Embryonic facial prominence (tissue), 1 donor: ENCODE results near the gene UPK3A.

Experiments used
- DNase-seq: peaks from one replicate; pipeline ENCODE4 v3.0.0-alpha.2; 2016; ENCODE audit errors: extremely low spot score

Gene UPK3A

GRCh38 chr22:45284705-45285262, at the start of gene UPK3A:
Gene UPK3A, plus strand, starts transcription at chr22:45284949. Its CDS starts 65 bp downstream, at chr22:45285014.
- DNase-seq: no peak

DNA sequence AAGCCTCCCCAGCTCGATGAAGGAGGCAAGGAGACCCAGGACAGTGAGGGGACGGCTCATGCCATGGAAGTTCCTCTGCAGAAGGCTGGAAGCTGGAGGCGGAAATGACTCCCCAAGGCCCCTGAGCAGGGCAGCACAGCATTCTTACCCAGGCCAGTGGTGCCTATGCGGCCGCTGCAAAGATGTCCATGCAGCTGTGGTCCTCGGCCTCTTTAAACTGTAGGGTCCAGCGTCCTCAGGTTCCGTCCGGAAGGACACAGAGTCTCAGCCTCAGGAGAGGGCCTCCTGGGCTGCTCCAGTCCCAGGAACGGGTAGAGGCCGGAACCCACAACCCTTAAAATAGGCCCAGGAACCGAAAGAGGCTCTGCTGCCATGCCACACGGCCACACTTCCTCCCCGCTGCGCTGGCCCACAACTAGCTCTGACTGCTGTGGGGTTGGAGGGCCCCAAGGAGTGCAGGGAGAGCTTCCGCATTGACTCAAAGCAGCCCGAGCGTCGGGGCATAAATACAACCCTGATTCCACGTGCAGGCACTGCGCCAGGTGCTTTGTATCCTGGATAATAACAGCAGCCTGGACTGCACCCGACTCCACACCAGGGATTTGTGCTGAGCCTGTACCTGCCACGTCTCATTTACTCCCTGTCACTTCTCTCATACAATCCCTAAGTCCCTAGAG, 49.5 kb upstream of the UPK3A start:
- no peak for DNase-seq

- no peak for DNase-seq
Observed at GRCh38 chr22:45235851-45236342, 48.9 kb upstream of the UPK3A start.

DNA sequence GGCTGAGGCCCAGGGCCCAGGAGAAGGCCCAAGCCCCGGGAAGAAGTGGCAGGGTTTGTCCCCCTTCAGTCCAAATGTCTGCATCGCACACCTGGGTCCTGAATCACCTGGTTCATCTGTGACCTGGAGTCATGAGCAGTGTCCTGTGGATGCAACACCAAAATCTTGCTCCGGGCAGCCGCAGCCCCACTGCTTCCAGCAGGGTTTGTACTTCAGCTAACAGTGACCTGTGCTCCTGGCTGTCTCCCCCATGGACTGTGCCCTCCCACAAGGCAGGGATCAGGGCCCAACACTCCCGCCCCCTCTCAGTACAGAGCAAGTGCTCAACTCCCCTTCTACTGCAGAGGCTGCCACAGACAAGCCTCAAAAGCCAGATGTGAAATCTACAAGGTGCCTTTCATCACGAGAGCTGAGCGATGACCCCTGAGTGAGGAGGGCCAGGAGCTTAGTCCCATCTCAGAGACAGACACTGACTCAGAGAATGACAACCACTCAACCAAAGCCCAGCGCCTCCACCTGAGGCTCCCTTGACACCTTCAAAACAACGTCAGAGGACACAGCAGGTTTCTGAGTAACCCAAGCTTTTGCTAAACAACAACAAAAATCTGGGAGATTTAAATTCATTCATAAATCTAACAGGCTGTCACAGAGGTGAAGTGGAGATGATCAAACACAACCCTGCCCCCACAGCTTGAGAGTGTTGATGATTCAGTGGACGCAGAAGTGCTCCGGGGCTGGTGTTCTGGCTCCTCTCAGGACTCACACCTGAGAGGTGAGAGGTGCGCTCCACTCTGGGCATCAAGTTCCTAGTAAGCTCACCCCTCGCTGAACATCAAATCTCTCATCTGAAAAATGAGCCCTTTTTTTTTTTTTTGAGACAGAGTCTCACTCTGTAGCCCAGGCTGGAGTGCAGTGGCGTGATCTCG, 47.4 kb upstream of the UPK3A start:
- no peak for DNase-seq

DNA sequence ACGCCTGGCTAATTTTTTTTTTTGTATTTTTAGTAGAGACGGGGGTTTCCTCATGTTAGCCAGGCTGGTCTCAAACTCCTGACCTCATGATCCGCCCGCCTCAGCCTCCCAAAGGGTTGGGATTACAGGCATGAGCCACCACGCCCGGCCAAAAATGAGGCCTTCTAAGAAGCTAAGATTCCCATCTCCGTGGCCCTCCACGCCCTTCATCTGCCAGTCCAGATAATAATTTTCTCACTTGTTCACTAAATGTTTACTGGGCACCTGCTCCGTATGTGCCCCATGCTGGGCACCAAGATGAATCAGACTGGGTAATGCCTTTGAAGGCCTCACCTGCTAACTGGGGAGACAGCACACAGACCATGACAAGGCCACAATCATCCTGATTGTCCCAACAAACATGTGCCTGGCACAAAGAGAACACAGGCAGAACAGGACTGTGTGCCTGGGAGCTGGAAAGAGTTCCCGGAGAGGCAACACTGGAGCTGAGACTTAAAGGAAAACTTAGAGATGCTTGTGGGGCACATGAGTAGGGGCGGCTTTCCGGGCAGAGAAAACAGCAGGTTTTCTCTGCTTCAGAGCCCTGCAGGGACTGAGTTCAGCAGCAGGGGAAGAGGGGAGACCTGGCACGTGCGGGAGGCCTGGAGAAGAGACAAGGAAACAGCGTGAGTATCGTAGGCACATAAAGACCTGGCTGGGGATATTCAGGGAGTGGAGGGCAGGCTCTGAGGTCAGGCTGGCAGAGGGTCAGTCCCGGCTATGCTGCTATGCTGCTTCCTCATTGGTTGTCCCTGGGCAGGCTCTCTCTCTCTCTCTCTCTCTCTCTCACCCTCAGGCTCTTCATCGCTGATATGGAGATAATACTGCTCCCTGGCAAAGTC, 46.4 kb upstream of the UPK3A start:
- no peak for DNase-seq

DNA sequence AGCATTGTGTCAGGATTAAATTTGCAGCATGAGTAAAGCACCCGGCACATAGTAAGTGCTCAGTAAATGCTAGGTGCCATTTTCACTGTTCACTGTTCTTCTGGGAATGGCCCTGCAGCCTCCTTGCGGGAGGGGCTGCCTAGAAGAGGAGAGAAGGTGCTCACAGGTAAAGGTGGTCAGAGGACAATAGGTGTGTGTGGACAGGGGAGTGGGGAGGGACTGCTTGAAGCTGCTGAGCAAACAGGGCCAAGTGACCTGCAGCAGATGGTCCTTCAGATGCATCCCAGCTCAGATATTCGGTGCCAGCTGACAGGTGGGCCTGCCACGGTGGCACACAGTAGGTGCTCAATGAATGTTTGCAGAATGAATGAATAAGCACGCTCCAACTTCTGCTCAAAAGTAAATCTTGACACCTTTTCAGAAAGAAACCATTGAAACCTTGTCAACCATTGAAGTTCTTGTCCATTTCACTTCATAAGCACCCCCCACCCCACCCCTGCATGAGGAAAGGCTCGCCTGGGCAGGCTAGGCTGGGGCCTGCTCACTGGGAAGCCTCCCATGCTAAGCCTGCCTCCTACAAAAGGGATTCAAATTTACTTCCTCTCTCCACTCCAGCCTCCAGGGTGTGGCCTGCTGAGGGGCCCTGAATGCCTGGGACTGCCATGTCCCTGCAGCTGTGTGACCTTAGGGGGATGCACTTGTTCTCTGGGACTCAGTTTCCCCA, 45.6 kb upstream of the UPK3A start:
- no peak for DNase-seq

- DNase-seq: no peak
Observed at GRCh38 chr22:45239681-45240051, 45.1 kb upstream of the UPK3A start.

DNA sequence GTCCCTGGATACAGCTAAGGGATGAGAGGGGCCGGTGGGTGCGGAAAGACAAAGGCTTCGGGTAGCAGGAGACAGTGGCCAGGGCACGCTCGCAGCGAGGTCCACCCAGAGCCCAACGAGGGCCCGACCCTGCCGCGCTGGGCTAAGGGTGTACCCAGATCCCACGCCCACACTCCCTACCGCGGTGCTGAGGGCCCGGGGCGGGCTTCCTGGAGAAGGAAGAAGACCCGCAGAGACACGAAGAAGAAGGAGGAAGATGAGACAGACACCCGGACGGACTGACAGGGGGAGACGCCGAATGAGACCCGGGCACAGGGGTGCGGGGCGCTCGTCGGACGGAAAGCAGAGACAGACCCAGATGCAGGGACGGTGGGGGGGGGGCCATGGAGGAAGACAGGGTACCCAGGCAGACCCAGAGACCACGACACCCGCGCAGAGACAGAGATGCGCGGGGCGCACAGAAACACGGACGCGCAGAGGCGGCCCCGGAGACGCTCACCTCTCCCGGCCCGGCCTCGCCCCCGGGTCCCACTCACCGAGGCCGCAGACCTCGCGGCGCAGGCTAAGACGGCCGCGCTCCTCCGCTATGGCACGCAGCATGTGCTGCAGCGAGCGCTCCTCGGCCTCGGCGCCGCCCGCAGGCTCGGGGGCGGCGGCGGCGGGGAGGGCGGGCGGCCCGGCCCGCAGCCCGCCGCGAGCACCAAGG, 44.5 kb upstream of the UPK3A start:
- DNase-seq: no peak

DNA sequence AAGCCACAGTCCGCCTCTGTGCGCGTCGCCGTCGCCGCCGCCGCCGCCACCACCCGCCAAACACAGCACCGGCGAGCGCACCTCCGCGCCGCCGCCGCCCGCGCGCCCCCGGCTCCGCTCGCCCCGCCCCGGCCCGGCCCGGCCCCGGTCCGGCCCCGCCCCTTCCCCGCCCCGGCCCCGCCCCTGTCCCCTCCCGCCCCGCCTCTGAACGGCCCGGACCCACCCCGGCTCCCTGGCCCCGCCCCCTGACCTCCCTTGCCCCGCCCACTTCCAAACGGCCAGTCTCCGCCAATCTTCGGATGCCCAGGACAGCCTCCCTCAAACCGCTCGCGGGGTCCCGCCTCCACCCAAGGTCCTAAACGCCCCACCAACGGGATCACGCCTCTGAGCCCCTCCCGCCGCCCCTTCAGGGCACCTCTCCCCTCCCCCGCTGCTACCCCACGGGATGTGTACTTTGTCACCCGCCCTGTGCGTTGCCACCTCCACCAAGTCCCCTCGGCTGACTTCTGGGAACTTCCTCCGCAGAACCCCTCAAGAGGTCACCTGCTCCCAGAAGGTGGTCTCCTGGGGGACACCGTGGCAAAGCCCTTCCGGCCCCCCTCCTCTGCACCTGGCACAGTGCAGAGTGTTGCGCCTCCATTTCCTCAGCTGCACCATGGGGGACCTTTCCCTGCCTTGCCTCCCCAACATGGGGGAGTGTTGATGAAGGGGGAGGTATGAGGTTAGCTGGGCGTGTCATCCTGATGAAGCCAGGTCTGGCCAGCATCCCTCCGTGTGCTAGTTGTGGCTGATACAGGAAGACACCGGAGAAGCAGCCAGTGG, 43.7 kb upstream of the UPK3A start, which contains the start of gene KIAA0930:
KIAA0930 (minus strand) TSS at position 85 of the 822 bp plus-strand sequence. CDS start 191 bp downstream, outside the sequence.
- no peak for DNase-seq

DNA sequence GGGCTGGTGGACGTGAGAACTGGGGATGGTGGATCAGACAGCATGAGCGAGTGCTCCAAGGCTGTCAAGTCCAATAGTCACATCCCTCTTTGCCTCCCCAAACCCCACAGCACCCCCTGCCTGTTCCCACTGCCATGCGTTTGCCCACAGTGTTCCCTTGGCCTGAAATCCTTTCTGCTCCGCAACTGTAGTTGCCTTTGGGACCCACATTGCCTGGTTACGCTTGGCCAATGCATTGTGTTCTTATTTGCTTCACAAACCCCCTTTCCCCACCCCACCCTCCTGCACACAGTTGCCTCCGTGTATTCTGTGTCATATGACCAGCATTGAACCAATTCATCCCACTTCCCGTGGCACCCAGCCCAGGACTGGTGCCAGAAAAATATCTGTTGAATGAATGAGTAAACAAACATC, 42.0 kb upstream of the UPK3A start:
- DNase-seq: no peak

DNA sequence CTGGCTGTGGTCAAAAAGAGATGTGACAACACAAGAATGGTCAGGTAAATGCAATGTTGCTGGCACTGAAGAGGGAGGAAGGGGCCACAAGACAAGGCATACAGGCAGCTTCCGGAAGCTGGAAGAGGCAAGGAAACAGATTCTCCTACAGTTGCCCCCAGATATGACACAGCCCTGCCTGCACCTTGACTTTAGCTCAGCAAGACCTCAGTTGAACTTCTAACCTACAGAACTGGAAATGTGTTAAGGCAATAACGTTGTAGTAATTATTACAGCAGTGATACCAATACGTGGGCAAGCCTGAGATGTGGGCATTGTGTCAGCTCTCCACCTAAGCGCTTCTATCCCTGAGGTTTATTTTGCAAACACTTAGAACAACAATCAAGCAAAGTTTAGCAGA, 39.8 kb upstream of the UPK3A start:
- no peak for DNase-seq

DNA sequence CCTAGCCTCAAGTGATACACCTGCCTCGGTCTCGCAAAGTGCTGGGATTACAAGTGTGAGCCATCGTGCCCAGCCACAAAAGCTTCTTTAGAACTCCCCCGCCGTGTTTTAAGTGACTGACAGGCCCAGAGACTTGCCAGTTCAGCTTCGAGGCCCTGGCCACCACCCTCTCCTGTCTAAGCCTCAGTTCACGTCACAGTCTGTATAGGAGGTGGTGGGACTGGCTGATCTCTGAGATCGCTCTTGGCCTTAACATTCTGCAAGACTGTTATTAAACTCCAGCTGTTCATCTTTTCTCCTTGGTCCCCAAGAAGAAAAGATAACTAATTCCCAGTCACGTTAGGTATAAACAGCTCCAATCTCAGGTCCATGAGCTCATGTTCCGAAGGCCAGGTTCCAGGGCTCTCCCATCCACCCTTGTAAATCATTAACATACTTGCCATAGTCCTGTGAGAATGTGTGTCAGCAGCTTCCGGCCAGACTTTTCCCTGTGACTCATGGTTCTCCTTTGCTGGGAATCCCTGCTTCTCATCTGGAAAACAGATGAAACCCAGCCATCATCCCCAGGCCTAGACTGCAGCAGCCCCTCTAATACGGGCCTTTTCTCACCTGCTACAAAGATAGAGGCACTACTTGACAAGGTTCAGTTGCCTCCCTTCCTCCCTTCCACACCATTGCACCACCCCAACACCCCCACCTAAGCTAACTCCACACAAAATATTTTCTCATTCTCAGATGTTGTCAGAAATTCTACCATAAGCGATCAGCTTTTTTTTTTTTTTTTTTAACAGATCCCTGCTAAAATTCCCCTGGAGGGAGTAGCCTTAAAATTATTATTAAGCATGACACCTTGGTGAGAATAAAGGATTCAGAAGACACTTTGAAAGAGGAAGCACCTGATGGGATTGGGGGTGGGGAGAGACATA, 38.4 kb upstream of the UPK3A start:
- DNase-seq: no peak

GRCh38 chr22:45248832-45249561, 35.8 kb upstream of the UPK3A start:
- no peak for DNase-seq

- no peak for DNase-seq
Observed at GRCh38 chr22:45251825-45252224, 32.9 kb upstream of the UPK3A start.

GRCh38 chr22:45253039-45253641, 31.6 kb upstream of the UPK3A start:
- no peak for DNase-seq

DNA sequence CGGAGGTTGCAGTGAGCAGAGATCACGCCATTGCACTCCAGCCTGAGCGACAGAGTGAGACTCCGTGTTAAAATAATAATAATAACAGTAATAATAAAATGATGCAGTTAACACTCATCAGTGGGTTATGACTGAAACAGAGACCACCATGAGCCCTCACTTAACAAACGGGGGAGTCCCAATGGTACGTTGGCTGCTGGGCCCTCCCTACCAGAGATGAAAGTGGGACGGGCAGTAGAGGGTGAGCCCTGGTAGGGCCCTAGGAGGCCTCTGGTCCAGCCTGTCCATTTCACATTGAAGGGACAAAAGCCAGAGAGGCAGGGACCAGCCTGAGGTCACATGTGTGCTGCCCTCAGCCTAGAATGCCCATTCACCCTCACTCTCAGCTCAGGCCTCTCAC, 30.4 kb upstream of the UPK3A start:
- no peak for DNase-seq

- no peak for DNase-seq
Observed at GRCh38 chr22:45254789-45255278, 29.9 kb upstream of the UPK3A start.
